RWPE2 (cell line): ENCODE measurements around the gene INAVA.
A peak's percentile ranks its signal among the peaks of the same experiment; 100 is the strongest.

Source experiments
- ATAC-seq: fragments of 200-7000 bp; cut with Tn5 transposase; 3 replicates; pipeline ENCODE4 v1.9.1; 2021; ENCODE audit warnings: low read depth
- DNase-seq: peaks from one replicate; pipeline ENCODE4 v3.0.0-alpha.2; 2020; ENCODE audit warnings: low spot score
- H3K27ac ChIP-seq: fragments of 450-650 bp; 2 replicates; pipeline ENCODE4 v1.5.1; 2017; ENCODE audit warnings: mild to moderate bottlenecking; ENCODE audit not compliant: poor library complexity, severe bottlenecking
- H3K27me3 ChIP-seq: fragments of 250-450 bp; sonication (Bioruptor Pico); 2 replicates; pipeline ENCODE4 v1.5.1; 2021; ENCODE audit warnings: mild to moderate bottlenecking, moderate library complexity; ENCODE audit not compliant: insufficient read depth, poor library complexity, severe bottlenecking
- H3K36me3 ChIP-seq: fragments of 250-450 bp; sonication (Bioruptor Pico); 2 replicates; pipeline ENCODE4 v1.5.1; 2020; ENCODE audit warnings: low read depth, mild to moderate bottlenecking, moderate library complexity
- H3K4me1 ChIP-seq: fragments of 250-450 bp; sonication (Bioruptor Pico); 2 replicates; pipeline ENCODE4 v1.5.1; 2021; ENCODE audit warnings: mild to moderate bottlenecking, moderate library complexity; ENCODE audit not compliant: insufficient read depth, poor library complexity, severe bottlenecking
- H3K4me3 ChIP-seq: fragments of 250-450 bp; sonication (Bioruptor Pico); 2 replicates; pipeline ENCODE4 v1.5.1; 2021; ENCODE audit warnings: mild to moderate bottlenecking, moderate library complexity; ENCODE audit not compliant: severe bottlenecking
- H3K9me3 ChIP-seq: fragments of 250-450 bp; sonication (Bioruptor Pico); 2 replicates; pipeline ENCODE4 v1.5.1; 2021; ENCODE audit warnings: mild to moderate bottlenecking, moderate library complexity; ENCODE audit not compliant: severe bottlenecking
- CTCF ChIP-seq: fragments of 450-650 bp; IDR thresholded peaks from one replicate; pipeline ENCODE4 v1.5.1; 2017; ENCODE audit warnings: mild to moderate bottlenecking, moderate library complexity; ENCODE audit not compliant: poor library complexity, severe bottlenecking

INAVA gene

DNA sequence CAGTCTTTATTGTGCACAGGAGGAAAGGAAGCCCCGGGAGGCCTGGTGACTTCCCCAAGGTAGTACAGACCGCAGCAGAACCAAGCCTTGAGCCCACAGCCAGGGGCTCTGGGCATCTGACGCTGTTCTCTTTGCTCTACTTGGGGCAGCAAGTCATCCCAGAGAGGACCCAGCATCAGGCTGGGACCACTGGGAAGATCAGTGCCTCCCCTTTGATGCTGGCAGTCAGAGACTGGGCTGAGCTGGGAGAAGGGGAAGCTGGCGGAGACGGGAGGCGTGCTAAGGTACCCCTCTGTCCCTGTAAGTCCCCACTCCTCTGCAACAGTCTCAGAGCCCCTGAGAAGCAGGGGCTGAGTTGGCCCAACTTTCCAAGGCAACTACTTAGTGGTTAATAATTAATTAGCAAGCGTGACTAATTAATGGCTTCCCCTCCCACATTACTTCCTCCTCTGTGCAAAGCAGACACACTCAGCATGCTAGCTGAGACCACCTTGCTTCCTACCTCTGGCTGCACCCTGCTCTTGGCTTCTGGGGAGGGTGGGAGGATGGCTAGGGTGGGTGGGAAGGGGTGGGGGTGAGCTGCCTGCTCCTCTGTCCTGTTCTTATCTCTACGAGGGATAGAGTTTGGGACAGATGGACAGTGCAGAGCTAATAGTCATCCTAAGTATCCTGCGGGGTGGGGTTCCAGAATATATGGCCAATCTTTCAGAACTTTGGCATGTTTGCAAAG, 1.3 kb downstream of the INAVA start:
- peak overlapping the region; percentile 92 for H3K27ac ChIP-seq
- no peaks in the 10 kb centered on the region for H3K27me3 ChIP-seq
- H3K4me1 ChIP-seq, result peaks cover 40% of the 10 kb centered on the region
- ATAC-seq (peak; percentile 1; the same call in 2 of the 3 replicates), DNase-seq (no peak)
- H3K36me3 ChIP-seq, result peaks cover 39% of the 10 kb centered on the region
- H3K4me3 ChIP-seq, result peak overlapping the region; percentile 69
- no peaks in the 10 kb centered on the region for H3K9me3 ChIP-seq
- no peak for TF ChIP-seq CTCF

DNA sequence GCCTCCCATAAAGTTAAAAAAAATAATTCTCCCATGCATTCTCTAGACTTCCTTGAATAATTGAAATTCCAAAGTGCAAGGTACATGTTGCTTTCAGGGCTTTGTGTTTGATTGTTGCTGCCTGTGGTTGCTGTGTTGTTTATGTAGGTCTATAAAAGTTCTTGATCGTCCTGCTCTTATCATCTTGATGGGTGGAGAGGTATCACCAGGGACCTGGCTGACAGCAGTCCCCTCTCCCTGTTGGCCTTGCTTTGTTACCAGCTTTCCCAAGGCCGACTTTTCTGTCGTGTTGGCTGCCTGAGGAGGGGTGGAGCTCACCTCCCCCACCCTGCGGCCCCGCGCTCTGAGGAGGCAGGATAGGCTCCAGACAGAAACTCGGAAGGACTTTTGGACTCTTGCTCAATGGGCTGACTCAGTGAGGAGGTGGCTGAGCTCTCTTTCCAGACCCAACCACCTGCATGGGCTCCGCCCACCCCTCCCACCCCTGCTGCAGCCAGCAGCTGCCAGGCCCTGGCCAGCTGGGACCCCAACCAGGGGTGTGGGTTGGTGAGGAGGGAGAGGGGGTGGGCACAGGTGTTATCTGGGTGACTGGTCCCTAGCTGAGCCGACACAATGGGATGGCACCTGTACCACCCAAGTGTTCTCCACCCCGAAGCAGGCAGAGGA, 2.0 kb downstream of the INAVA start:
- Histone ChIP-seq H3K27me3 (no peaks in the 10 kb centered on the region), H3K27ac (peak overlapping the region; percentile 92), H3K36me3 (peaks cover 46% of the 10 kb centered on the region), H3K9me3 (no peaks in the 10 kb centered on the region), H3K4me1 (peaks cover 43% of the 10 kb centered on the region), H3K4me3 (peak overlapping the region; percentile 69)
- ATAC-seq (peak; percentile 77), DNase-seq (peak; percentile 85)
- TF ChIP-seq CTCF, result no peak

- Histone ChIP-seq H3K36me3 (peaks cover 52% of the 10 kb centered on the region), H3K4me3 (no peak overlapping the region), H3K27me3 (no peaks in the 10 kb centered on the region), H3K9me3 (no peaks in the 10 kb centered on the region), H3K27ac (peak overlapping the region; percentile 92), H3K4me1 (peaks cover 44% of the 10 kb centered on the region)
- DNase-seq (no peak), ATAC-seq (no peak)
- TF ChIP-seq CTCF, result no peak
These were observed 2.6 kb downstream of the INAVA start for GRCh38 chr1:200897259-200897658.

GRCh38 chr1:200899015-200899386, 4.3 kb downstream of the INAVA start:
- ATAC-seq (no peak), DNase-seq (no peak)
- Histone ChIP-seq H3K27me3 (no peaks in the 10 kb centered on the region), H3K36me3 (peaks cover 63% of the 10 kb centered on the region), H3K4me3 (no peak overlapping the region), H3K9me3 (no peaks in the 10 kb centered on the region), H3K4me1 (peaks cover 26% of the 10 kb centered on the region), H3K27ac (peak overlapping the region; percentile 92)
- TF ChIP-seq CTCF, result no peak

DNA sequence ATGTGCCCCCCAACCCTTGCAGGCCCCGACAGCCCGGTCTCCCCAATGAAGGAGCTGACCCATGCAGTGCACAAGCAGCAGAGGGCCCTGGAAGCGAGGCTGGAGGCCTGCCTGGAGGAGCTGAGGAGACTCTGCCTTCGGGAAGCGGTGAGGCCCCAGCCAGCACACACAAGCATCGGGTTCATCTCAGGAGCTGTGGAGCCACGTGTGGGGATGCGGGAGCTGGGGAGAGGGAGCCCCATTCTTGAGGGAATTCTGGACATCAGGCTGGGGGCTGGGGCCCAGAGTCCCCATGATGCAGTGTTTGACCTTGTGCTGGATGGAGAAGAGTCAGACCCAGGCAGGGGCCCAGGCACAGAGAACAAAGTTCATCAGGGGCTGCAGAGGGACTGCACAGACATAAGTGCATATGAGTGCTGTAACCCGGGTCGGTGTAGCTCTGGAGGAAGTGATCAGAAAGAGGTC, 4.8 kb downstream of the INAVA start:
- DNase-seq, result no peak

More for the DNA sequence above, 4.8 kb downstream of the INAVA start:
- Histone ChIP-seq H3K27ac (no peak overlapping the region), H3K4me1 (peaks cover 22% of the 10 kb centered on the region), H3K36me3 (peaks cover 67% of the 10 kb centered on the region), H3K27me3 (no peaks in the 10 kb centered on the region), H3K9me3 (no peaks in the 10 kb centered on the region), H3K4me3 (no peak overlapping the region)
- TF ChIP-seq CTCF, result no peak
- ATAC-seq, result no peak
